Parathyroid adenoma (tissue), 2 donors: Measurements from ENCODE around the gene ZNF18.
"Not testable (repeated sequence)": the region's sequence is repeated elsewhere in the genome, so short reads cannot be mapped to it uniquely, and the experiment has no call there.

Source experiments
- H2AFZ ChIP-seq: fragments of 300-600 bp; sonication (generic); one replicate; pipeline ENCODE4 v1.7.0; 2017; ENCODE audit warnings: antibody characterized with exemption, mild to moderate bottlenecking
- H3K27ac ChIP-seq: fragments of 300-600 bp; sonication (generic); one replicate; pipeline ENCODE4 v1.7.0; 2017
- H3K27me3 ChIP-seq: fragments of 300-600 bp; sonication (generic); one replicate; pipeline ENCODE4 v1.7.0; 2017; ENCODE audit warnings: low read length; ENCODE audit not compliant: control insufficient read depth, insufficient read depth
- H3K36me3 ChIP-seq: fragments of 300-600 bp; sonication (generic); one replicate; pipeline ENCODE4 v1.7.0; 2017; ENCODE audit warnings: low read length; ENCODE audit not compliant: control insufficient read depth, insufficient read depth
- H3K4me1 ChIP-seq: fragments of 300-600 bp; sonication (generic); one replicate; pipeline ENCODE4 v1.7.0; 2017; ENCODE audit warnings: control low read depth
- H3K4me2 ChIP-seq: fragments of 300-600 bp; sonication (generic); one replicate; pipeline ENCODE4 v1.7.0; 2017; ENCODE audit warnings: low read length
- H3K4me3 ChIP-seq: fragments of 300-600 bp; sonication (generic); one replicate; pipeline ENCODE4 v1.7.0; 2017; ENCODE audit warnings: low read depth, low read length
- H3K79me2 ChIP-seq: fragments of 300-600 bp; sonication (generic); one replicate; pipeline ENCODE4 v1.7.0; 2017; ENCODE audit warnings: control low read depth
- H3K9ac ChIP-seq: fragments of 300-600 bp; sonication (generic); one replicate; pipeline ENCODE4 v1.7.0; 2017; ENCODE audit warnings: mild to moderate bottlenecking
- H3K9me3 ChIP-seq: fragments of 300-600 bp; sonication (generic); one replicate; pipeline ENCODE4 v1.7.0; 2017; ENCODE audit warnings: low read length; ENCODE audit not compliant: control insufficient read depth
- CTCF ChIP-seq: fragments of 300-600 bp; sonication (generic); IDR thresholded peaks from one replicate; pipeline ENCODE4 v1.7.0; 2017; ENCODE audit warnings: antibody characterized with exemption, mild to moderate bottlenecking
- donor health status: primary hyperparathyroidism.

ZNF18 gene

DNA sequence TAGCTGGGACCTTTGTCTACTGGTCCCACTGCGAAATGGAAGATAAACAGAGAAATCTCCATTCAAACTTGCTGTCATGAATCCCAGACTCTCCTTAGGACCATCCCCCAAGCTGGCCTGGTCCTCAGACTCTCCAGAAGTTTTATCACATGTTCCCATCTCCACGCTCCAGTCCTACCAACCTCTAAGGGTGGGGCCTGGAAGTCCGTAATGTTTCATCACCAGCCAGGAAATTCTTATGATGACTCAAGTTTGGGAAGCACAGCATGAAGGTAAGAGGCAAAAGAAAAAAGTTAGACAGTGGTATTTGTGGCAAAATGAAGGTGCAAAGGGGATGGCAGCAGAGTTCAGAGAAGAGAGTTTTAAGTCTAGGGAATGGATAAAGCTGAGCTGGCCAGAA is 52.7 kb downstream of the ZNF18 start:
- no peaks in the 10 kb centered on the region for H3K27me3 ChIP-seq
- H3K4me1 ChIP-seq = no peaks in the 10 kb centered on the region
- no peak overlapping the region for H3K4me3 ChIP-seq
- no peaks in the 10 kb centered on the region for H3K9me3 ChIP-seq
- no peak overlapping the region for H3K4me2 ChIP-seq
- H3K27ac ChIP-seq = no peak overlapping the region
- H2AFZ ChIP-seq = no peak overlapping the region
- H3K79me2 ChIP-seq = no peaks in the 10 kb centered on the region
- H3K9ac ChIP-seq = no peak overlapping the region
- H3K36me3 ChIP-seq = no peaks in the 10 kb centered on the region
- TF ChIP-seq CTCF = no peak

GRCh38 chr17:11943759-11944347 is 53.4 kb downstream of the ZNF18 start:
- no peak for TF ChIP-seq CTCF
- Histone ChIP-seq H3K27me3 (no peaks in the 10 kb centered on the region), H3K4me1 (no peaks in the 10 kb centered on the region), H3K4me3 (no peak overlapping the region), H3K4me2 (no peak overlapping the region), H3K9ac (no peak overlapping the region), H3K9me3 (no peaks in the 10 kb centered on the region), H2AFZ (no peak overlapping the region), H3K36me3 (no peaks in the 10 kb centered on the region), H3K27ac (no peak overlapping the region), H3K79me2 (no peaks in the 10 kb centered on the region)

DNA sequence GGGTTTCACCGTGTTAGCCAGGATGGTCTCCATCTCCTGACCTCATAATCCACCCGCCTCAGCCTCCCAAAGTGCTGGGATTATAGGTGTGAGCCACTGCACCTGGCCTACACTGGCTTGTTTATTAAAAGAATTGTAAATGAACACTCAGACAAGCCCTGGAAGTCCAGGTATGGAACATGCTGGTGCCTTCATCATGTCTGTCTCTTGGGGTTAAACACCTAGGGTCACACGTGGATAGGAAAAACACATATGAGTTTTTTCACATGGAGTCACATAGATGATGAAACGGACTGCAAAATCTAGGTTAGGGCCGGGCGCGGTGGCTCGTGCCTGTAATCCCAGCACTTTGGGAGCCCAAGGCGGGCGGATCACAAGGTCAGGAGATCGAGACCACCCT is 54.2 kb downstream of the ZNF18 start:
- not testable (repeated sequence) for H3K36me3 ChIP-seq, H2AFZ ChIP-seq, H3K79me2 ChIP-seq, H3K4me2 ChIP-seq, H3K9ac ChIP-seq, H3K4me1 ChIP-seq, H3K9me3 ChIP-seq, H3K27me3 ChIP-seq, H3K4me3 ChIP-seq, H3K27ac ChIP-seq

- Histone ChIP-seq H2AFZ (no peak overlapping the region), H3K27ac (no peak overlapping the region), H3K4me2 (no peak overlapping the region), H3K27me3 (no peaks in the 10 kb centered on the region), H3K4me1 (no peaks in the 10 kb centered on the region), H3K4me3 (no peak overlapping the region), H3K79me2 (no peaks in the 10 kb centered on the region), H3K36me3 (no peaks in the 10 kb centered on the region), H3K9ac (no peak overlapping the region), H3K9me3 (no peaks in the 10 kb centered on the region)
- no peak for TF ChIP-seq CTCF
Measured at GRCh38 chr17:11940904-11941303, 56.4 kb downstream of the ZNF18 start.

DNA sequence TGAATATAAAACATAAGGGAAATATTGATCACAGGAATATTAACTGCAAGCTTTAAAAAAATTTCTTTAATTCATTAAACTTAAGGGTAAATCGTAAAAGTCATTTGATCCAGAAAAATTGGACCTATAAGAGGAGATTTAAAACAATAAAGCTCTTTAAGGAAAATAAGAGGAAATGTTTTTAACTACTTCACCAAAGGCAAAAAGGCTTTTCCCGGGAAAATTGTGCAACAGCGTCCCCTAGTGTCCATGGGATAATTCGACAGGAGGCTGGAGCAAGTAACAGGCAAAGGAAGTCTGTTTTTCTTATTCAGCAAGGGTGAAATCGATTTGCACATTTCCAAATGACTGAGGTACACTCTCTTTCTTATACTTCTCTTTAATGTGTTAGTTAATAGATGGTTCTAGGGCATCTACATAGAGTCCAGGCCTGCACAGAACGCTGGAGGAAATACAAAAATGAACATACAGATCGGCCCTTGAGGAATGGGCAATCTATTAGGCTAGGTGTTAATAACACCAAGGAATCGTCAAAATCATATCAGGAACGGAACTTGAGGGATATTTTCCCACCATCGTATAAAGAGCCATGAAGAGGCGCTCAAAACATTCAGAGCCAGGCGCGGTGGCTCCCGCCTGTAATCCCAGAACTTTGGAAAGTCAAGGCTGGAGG is 61.4 kb downstream of the ZNF18 start:
- H2AFZ ChIP-seq = no peak overlapping the region

More for the DNA sequence above, 61.4 kb downstream of the ZNF18 start:
- H3K4me1 ChIP-seq = no peaks in the 10 kb centered on the region
- H3K36me3 ChIP-seq = no peaks in the 10 kb centered on the region
- no peak overlapping the region for H3K9ac ChIP-seq
- H3K9me3 ChIP-seq = no peaks in the 10 kb centered on the region
- H3K27ac ChIP-seq = no peak overlapping the region
- H3K79me2 ChIP-seq = no peaks in the 10 kb centered on the region
- no peak overlapping the region for H3K4me2 ChIP-seq
- H3K27me3 ChIP-seq = no peaks in the 10 kb centered on the region
- TF ChIP-seq CTCF = peak; percentile 39
- H3K4me3 ChIP-seq = no peak overlapping the region
